ENCODE measurements around the gene PLA2G12B.

PLA2G12B gene

GRCh38 chr10:72893136-72893798, 61.3 kb downstream of the PLA2G12B start, which contains the start of gene OIT3:
TSS of gene OIT3 (plus strand) at chr10:72893739. CDS start at chr10:72893799, 60 bp downstream.
- DNase-seq (ENCODE audit: low spot score), result no peak

- no peak for DNase-seq (ENCODE audit: low spot score)
Observed at GRCh38 chr10:72890086-72890485, 64.5 kb downstream of the PLA2G12B start.

- no peak for DNase-seq (ENCODE audit: low spot score)
Observed at GRCh38 chr10:72889391-72889831, 65.2 kb downstream of the PLA2G12B start.

GRCh38 chr10:72888151-72888638, 66.4 kb downstream of the PLA2G12B start:
- DNase-seq (ENCODE audit: low spot score), result no peak

GRCh38 chr10:72887043-72887442, 67.6 kb downstream of the PLA2G12B start:
- DNase-seq (ENCODE audit: low spot score), result no peak

- no peak for DNase-seq (ENCODE audit: low spot score)
Observed at GRCh38 chr10:72886621-72887020, 68.0 kb downstream of the PLA2G12B start.

GRCh38 chr10:72885953-72886352, 68.7 kb downstream of the PLA2G12B start:
- no peak for DNase-seq (ENCODE audit: low spot score)

Data from SK-N-DZ (cell line).